IPS-11a (cell line): ENCODE results near the gene TAC3.
"Not testable (repeated sequence)": the region's sequence is repeated elsewhere in the genome, so short reads cannot be mapped to it uniquely, and the experiment has no call there.

ENCODE experiments used
- H3K4me3 ChIP-seq: one replicate; pipeline ENCODE4 v1.5.1; 2013; ENCODE audit warnings: low read depth, low read length, control low read depth

TAC3 gene

GRCh38 chr12:56987011-56987410 is 29.3 kb downstream of the TAC3 start:
- no peak overlapping the region for H3K4me3 ChIP-seq

- H3K4me3 ChIP-seq, result not testable (repeated sequence)
These were observed 30.6 kb downstream of the TAC3 start for GRCh38 chr12:56985714-56986113.

GRCh38 chr12:56983386-56983785 is 32.9 kb downstream of the TAC3 start:
- H3K4me3 ChIP-seq, result no peak overlapping the region

GRCh38 chr12:56982578-56983236 is 33.6 kb downstream of the TAC3 start:
- H3K4me3 ChIP-seq, result not testable (repeated sequence)

GRCh38 chr12:56980941-56981530 is 35.3 kb downstream of the TAC3 start:
- no peak overlapping the region for H3K4me3 ChIP-seq

- no peak overlapping the region for H3K4me3 ChIP-seq
These were observed 36.1 kb downstream of the TAC3 start for GRCh38 chr12:56980268-56980667.

- no peak overlapping the region for H3K4me3 ChIP-seq
These were observed 36.7 kb downstream of the TAC3 start for GRCh38 chr12:56979628-56980027.

- no peak overlapping the region for H3K4me3 ChIP-seq
These were observed 37.8 kb downstream of the TAC3 start for GRCh38 chr12:56978397-56979138.

GRCh38 chr12:56977361-56977760 is 39.0 kb downstream of the TAC3 start:
- not testable (repeated sequence) for H3K4me3 ChIP-seq

GRCh38 chr12:56974224-56974623 is 42.1 kb downstream of the TAC3 start:
- not testable (repeated sequence) for H3K4me3 ChIP-seq

GRCh38 chr12:56968910-56969309 is 47.4 kb downstream of the TAC3 start:
- H3K4me3 ChIP-seq, result not testable (repeated sequence)

- H3K4me3 ChIP-seq, result not testable (repeated sequence)
These were observed 50.2 kb downstream of the TAC3 start for GRCh38 chr12:56965997-56966642.

GRCh38 chr12:56965124-56965523 is 51.2 kb downstream of the TAC3 start:
- not testable (repeated sequence) for H3K4me3 ChIP-seq

- not testable (repeated sequence) for H3K4me3 ChIP-seq
These were observed 52.8 kb downstream of the TAC3 start for GRCh38 chr12:56963557-56963956.

GRCh38 chr12:56962247-56962646 is 54.1 kb downstream of the TAC3 start:
- not testable (repeated sequence) for H3K4me3 ChIP-seq
